Osteoblast (primary cell): Measurements from ENCODE around the gene MYRFL. TPM values are rescaled to one million over a fixed set of nuclear protein-coding genes. Genes with fewer than 3 reads are reported as not detected.

Source experiments
- DNase-seq: peaks from one replicate; pipeline ENCODE4 v3.0.0; 2011; ENCODE audit warnings: low spot score, mixed read lengths; ENCODE audit not compliant: insufficient read length; ENCODE audit errors: missing footprints
- H2AFZ ChIP-seq: 2 replicates; pipeline ENCODE4 v1.6.0; 2011; ENCODE audit warnings: mild to moderate bottlenecking, low read length
- H3K27ac ChIP-seq: 2 replicates; pipeline ENCODE4 v1.5.1; 2011; ENCODE audit warnings: mild to moderate bottlenecking, low read depth, low read length, moderate library complexity
- H3K27me3 ChIP-seq: 2 replicates; pipeline ENCODE4 v1.6.0; 2012; ENCODE audit warnings: mild to moderate bottlenecking, control low read depth, inconsistent platforms, low read length, moderate library complexity; ENCODE audit not compliant: insufficient read depth
- H3K36me3 ChIP-seq: 2 replicates; pipeline ENCODE4 v1.5.1; 2011; ENCODE audit warnings: mild to moderate bottlenecking, low read length, control low read depth, moderate library complexity; ENCODE audit not compliant: insufficient read depth
- H3K4me1 ChIP-seq: 2 replicates; pipeline ENCODE4 v1.5.1; 2011; ENCODE audit warnings: mild to moderate bottlenecking, low read length, control low read depth, moderate library complexity; ENCODE audit not compliant: insufficient read depth
- H3K4me2 ChIP-seq: 2 replicates; pipeline ENCODE4 v1.6.0; 2011; ENCODE audit warnings: mild to moderate bottlenecking, low read length; ENCODE audit not compliant: insufficient read depth
- H3K4me3 ChIP-seq: fragments of 200-600 bp; sonication (generic); 3 replicates; pipeline ENCODE4 v1.5.1; 2012; ENCODE audit warnings: mild to moderate bottlenecking, low read length, inconsistent platforms; ENCODE audit not compliant: insufficient read depth
- H3K79me2 ChIP-seq: 2 replicates; pipeline ENCODE4 v1.6.0; 2012; ENCODE audit warnings: mild to moderate bottlenecking, low read length, control low read depth, inconsistent platforms; ENCODE audit not compliant: insufficient read depth
- H3K9me3 ChIP-seq: 2 replicates; pipeline ENCODE4 v1.5.1; 2011; ENCODE audit warnings: low read depth, low read length, control low read depth
- H4K20me1 ChIP-seq: 2 replicates; pipeline ENCODE4 v1.6.0; 2012; ENCODE audit warnings: mild to moderate bottlenecking, low read length, control low read depth; ENCODE audit not compliant: insufficient read depth
- total RNA-seq: library from RNA; depleted of rRNA; stranded (reverse); fragments of >200 nt; gene quantifications from 2 replicates; pipeline ENCODE4 v1.2.3, GENCODE V29; 2012
- TF ChIP-seq, protein P1 (sequence below): IDR thresholded peaks from 2 replicates; pipeline ENCODE4 v1.5.1; 2011; ENCODE audit warnings: mild to moderate bottlenecking, low read depth, low read length, moderate library complexity; ENCODE audit errors: extremely low read depth

The MYRFL gene
- total RNA-seq, 1 donor: not detected

GRCh38 chr12:69925291-69925690, 100.3 kb downstream of the MYRFL start:
- H3K27ac ChIP-seq: no peak overlapping the region
- H2AFZ ChIP-seq: no peak overlapping the region
- H3K4me2 ChIP-seq: no peak overlapping the region
- H3K36me3 ChIP-seq: no peaks in the 10 kb centered on the region
- H3K9me3 ChIP-seq: no peaks in the 10 kb centered on the region
- TF ChIP-seq, protein P1, sequence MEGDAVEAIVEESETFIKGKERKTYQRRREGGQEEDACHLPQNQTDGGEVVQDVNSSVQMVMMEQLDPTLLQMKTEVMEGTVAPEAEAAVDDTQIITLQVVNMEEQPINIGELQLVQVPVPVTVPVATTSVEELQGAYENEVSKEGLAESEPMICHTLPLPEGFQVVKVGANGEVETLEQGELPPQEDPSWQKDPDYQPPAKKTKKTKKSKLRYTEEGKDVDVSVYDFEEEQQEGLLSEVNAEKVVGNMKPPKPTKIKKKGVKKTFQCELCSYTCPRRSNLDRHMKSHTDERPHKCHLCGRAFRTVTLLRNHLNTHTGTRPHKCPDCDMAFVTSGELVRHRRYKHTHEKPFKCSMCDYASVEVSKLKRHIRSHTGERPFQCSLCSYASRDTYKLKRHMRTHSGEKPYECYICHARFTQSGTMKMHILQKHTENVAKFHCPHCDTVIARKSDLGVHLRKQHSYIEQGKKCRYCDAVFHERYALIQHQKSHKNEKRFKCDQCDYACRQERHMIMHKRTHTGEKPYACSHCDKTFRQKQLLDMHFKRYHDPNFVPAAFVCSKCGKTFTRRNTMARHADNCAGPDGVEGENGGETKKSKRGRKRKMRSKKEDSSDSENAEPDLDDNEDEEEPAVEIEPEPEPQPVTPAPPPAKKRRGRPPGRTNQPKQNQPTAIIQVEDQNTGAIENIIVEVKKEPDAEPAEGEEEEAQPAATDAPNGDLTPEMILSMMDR: no peak
- H3K79me2 ChIP-seq: no peaks in the 10 kb centered on the region
- H3K4me3 ChIP-seq: no peak overlapping the region
- no peaks in the 10 kb centered on the region for H3K27me3 ChIP-seq
- peaks cover 9% of the 10 kb centered on the region for H3K4me1 ChIP-seq
- no peaks in the 10 kb centered on the region for H4K20me1 ChIP-seq
- DNase-seq: no peak

DNA sequence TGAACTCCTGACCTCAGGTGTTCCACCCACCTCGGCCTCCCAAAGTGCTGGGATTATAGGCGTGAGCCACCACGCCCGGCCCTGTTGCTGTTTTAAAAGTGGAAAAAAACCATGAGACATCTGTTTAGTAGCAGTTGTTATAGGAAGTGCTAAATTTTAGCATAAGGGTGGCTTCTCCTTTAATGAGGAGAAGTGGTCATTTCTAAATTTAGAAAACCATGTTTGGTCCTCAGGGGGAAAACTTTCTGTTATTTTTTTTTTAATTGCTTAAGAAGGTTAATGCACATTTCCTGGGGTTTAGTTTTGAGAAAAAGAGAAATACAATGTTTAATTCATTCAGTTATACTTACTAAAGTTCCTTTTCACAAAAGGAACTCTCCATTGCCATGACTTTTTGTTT, 102.1 kb downstream of the MYRFL start:
- no peaks in the 10 kb centered on the region for H3K36me3 ChIP-seq
- no peak overlapping the region for H3K4me2 ChIP-seq
- no peak overlapping the region for H2AFZ ChIP-seq
- no peaks in the 10 kb centered on the region for H3K27me3 ChIP-seq
- DNase-seq: no peak
- H3K4me1 ChIP-seq: peaks cover 9% of the 10 kb centered on the region
- TF ChIP-seq, protein P1: no peak
- H3K9me3 ChIP-seq: no peaks in the 10 kb centered on the region
- no peaks in the 10 kb centered on the region for H4K20me1 ChIP-seq
- no peak overlapping the region for H3K4me3 ChIP-seq
- no peak overlapping the region for H3K27ac ChIP-seq
- H3K79me2 ChIP-seq: no peaks in the 10 kb centered on the region

DNA sequence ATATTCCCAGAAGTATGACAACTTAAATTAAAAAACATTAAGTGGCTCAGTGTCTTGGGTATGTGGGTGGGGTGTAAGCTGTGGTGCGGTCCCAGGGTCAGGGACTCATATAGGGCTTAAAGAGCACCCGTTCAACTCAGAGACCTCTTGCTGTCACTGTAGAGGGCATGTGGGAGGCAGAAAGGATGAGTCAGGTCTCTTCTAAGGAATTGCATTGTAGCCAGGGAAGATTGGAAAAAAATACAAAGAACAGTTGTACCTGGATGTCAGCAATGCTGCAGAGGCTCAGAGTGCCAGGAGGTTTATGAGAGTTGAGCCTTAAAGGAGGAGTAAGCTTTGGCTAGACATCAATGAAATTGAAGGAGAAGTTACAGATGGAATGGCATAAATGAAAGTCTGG, 104.1 kb downstream of the MYRFL start:
- Histone ChIP-seq H3K36me3 (no peaks in the 10 kb centered on the region), H3K4me2 (peak overlapping the region; percentile 46), H2AFZ (no peak overlapping the region), H3K27me3 (no peaks in the 10 kb centered on the region), H4K20me1 (no peaks in the 10 kb centered on the region), H3K4me1 (peaks cover 9% of the 10 kb centered on the region), H3K79me2 (no peaks in the 10 kb centered on the region), H3K27ac (no peak overlapping the region), H3K4me3 (no peak overlapping the region), H3K9me3 (no peaks in the 10 kb centered on the region)
- DNase-seq: no peak
- TF ChIP-seq, protein P1: no peak

- H3K27ac ChIP-seq: no peak overlapping the region
- peaks cover 9% of the 10 kb centered on the region for H3K4me1 ChIP-seq
- no peak overlapping the region for H2AFZ ChIP-seq
- H3K27me3 ChIP-seq: no peaks in the 10 kb centered on the region
- DNase-seq: no peak
- peak overlapping the region; percentile 46 for H3K4me2 ChIP-seq
- H3K4me3 ChIP-seq: no peak overlapping the region
- no peaks in the 10 kb centered on the region for H3K36me3 ChIP-seq
- no peaks in the 10 kb centered on the region for H3K9me3 ChIP-seq
- TF ChIP-seq, protein P1: no peak
- H3K79me2 ChIP-seq: no peaks in the 10 kb centered on the region
- H4K20me1 ChIP-seq: no peaks in the 10 kb centered on the region
Observed at GRCh38 chr12:69929531-69929930, 104.5 kb downstream of the MYRFL start.
